Measurements from ENCODE around the gene DTNA. TPM values are rescaled to one million over a fixed set of nuclear protein-coding genes. Genes with fewer than 3 reads are reported as not detected.

DTNA gene
- polyA plus RNA-seq, 1 donor (not counting 4 experiments of a cell fraction or from before 2014, with no cell fraction given) = 0.81 TPM

DNA sequence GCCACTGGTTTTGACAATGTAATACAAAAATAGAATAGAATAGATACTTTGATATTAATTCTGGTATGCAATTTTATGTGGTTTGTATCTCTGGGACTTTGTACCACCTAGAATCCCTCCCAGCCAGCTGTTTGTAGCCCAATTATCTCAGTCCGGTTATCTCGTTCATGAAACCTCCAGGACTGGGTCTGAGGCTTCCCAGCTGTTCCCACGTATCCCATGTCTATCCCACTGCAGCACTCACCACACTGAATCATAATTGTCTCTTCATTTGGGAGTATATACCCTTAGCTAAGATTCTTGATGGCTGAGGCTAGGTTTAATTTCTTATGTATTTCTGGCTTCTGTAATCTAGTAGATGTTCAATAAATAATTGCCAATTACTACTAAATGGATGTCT, 226.7 kb downstream of the DTNA start:
- Histone ChIP-seq H2AFZ (ENCODE audit: control insufficient read depth, low read length) (no peak overlapping the region), H3K27ac (ENCODE audit: control insufficient read depth, insufficient read depth, low read length) (no peak overlapping the region), H3K27me3 (ENCODE audit: control insufficient read depth, extremely low read depth, insufficient read depth, low read length) (no peaks in the 10 kb centered on the region), H4K20me1 (ENCODE audit: control insufficient read depth, extremely low read depth, insufficient read depth, low read length) (no peaks in the 10 kb centered on the region), H3K4me3 (ENCODE audit: control insufficient read depth in 2 of 3, extremely low read depth in 1 of 3, insufficient read depth in 2 of 3, low read depth in 1 of 3, low read length in 3 of 3) (no peak overlapping the region), H3K9ac (ENCODE audit: control insufficient read depth, extremely low read depth, insufficient read depth, low read length) (no peak overlapping the region), H3K4me1 (ENCODE audit: control insufficient read depth, extremely low read depth, insufficient read depth, low read length) (no peaks in the 10 kb centered on the region), H3K4me2 (ENCODE audit: control insufficient read depth, extremely low read depth, insufficient read depth, low read depth, low read length) (no peak overlapping the region), H3K9me3 (ENCODE audit: control insufficient read depth, low read depth, low read length) (no peaks in the 10 kb centered on the region), H3K9me1 (ENCODE audit: control insufficient read depth, extremely low read depth, insufficient read depth, low read length) (no peaks in the 10 kb centered on the region), H3K36me3 (ENCODE audit: control insufficient read depth in 2 of 2, extremely low read depth in 1 of 2, insufficient read depth in 2 of 2, low read length in 2 of 2) (no peaks in the 10 kb centered on the region), H3K79me2 (ENCODE audit: control insufficient read depth, insufficient read depth, low read length) (no peaks in the 10 kb centered on the region)
- FAIRE-seq = no peak
- DNase-seq (ENCODE audit: low read depth, low spot score) = no peak
- no peak for TF ChIP-seq CTCF (optimal IDR thresholded peaks at IDR 0.05 in 1 of 3, IDR thresholded peaks at IDR 0.05 in 1 of 3, conservative IDR thresholded peaks at IDR 0.05 in 1 of 3; ENCODE audit: extremely low read depth in 1 of 3, insufficient read depth in 2 of 3, low read length in 3 of 3)
- TF ChIP-seq EZH2 (IDR thresholded peaks at IDR 0.05; ENCODE audit: low read length) = no peak
- dilution Hi-C loops (cut with MboI; ENCODE audit: extremely low pct_ligation_motif_present, low sequenced_read_pairs) = no loop called here

DNA sequence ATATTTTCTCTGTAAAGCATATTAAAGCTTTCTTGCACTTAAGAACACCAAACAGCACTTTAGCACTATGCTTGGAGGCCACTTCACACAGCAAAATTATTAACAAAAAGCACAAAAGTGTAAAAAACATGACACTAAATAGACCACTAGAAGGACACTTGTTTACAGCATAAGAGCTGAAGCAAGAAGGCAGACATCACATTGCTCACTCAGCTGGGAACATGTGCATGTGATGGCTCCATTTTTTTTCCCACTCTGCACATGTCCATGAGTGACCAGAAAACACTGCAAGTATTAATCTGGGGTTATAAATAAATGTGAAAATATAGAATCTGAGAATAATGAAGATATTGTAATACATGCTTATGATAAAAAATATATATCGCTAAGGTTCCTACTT, 228.0 kb downstream of the DTNA start:
- H3K9ac ChIP-seq (ENCODE audit: control insufficient read depth, extremely low read depth, insufficient read depth, low read length) = no peak overlapping the region
- dilution Hi-C loops (cut with MboI; ENCODE audit: extremely low pct_ligation_motif_present, low sequenced_read_pairs) = no loop called here
- no peak for FAIRE-seq
- H2AFZ ChIP-seq (ENCODE audit: control insufficient read depth, low read length) = no peak overlapping the region
- H3K79me2 ChIP-seq (ENCODE audit: control insufficient read depth, insufficient read depth, low read length) = no peaks in the 10 kb centered on the region
- no peaks in the 10 kb centered on the region for H3K4me1 ChIP-seq (ENCODE audit: control insufficient read depth, extremely low read depth, insufficient read depth, low read length)
- H3K4me2 ChIP-seq (ENCODE audit: control insufficient read depth, extremely low read depth, insufficient read depth, low read depth, low read length) = no peak overlapping the region
- peaks cover 4% of the 10 kb centered on the region for H3K27me3 ChIP-seq (ENCODE audit: control insufficient read depth, extremely low read depth, insufficient read depth, low read length)
- no peak for DNase-seq (ENCODE audit: low read depth, low spot score)
- TF ChIP-seq EZH2 (IDR thresholded peaks at IDR 0.05; ENCODE audit: low read length) = no peak
- no peaks in the 10 kb centered on the region for H3K9me3 ChIP-seq (ENCODE audit: control insufficient read depth, low read depth, low read length)
- no peaks in the 10 kb centered on the region for H4K20me1 ChIP-seq (ENCODE audit: control insufficient read depth, extremely low read depth, insufficient read depth, low read length)
- no peak overlapping the region for H3K4me3 ChIP-seq (ENCODE audit: control insufficient read depth in 2 of 3, extremely low read depth in 1 of 3, insufficient read depth in 2 of 3, low read depth in 1 of 3, low read length in 3 of 3)
- H3K36me3 ChIP-seq (ENCODE audit: control insufficient read depth in 2 of 2, extremely low read depth in 1 of 2, insufficient read depth in 2 of 2, low read length in 2 of 2) = no peaks in the 10 kb centered on the region
- H3K9me1 ChIP-seq (ENCODE audit: control insufficient read depth, extremely low read depth, insufficient read depth, low read length) = no peaks in the 10 kb centered on the region
- H3K27ac ChIP-seq (ENCODE audit: control insufficient read depth, insufficient read depth, low read length) = no peak overlapping the region
